Progenitor cell of endocrine pancreas (in vitro differentiated cells): ENCODE measurements around the gene GNG8. TPM values are rescaled to one million over a fixed set of nuclear protein-coding genes. Genes with fewer than 3 reads are reported as not detected.

ENCODE experiments used
- DNase-seq: peaks from one replicate; pipeline ENCODE4 v3.0.0; 2021; ENCODE audit warnings: low spot score; ENCODE audit not compliant: unreplicated experiment
- H3K27ac Mint-ChIP-seq: 2 replicates; pipeline ENCODE4 v1.8.0; 2021; ENCODE audit warnings: mild to moderate bottlenecking, moderate library complexity, mixed read lengths
- H3K27me3 Mint-ChIP-seq: 2 replicates; pipeline ENCODE4 v1.8.0; 2021; ENCODE audit warnings: mixed read lengths
- H3K36me3 Mint-ChIP-seq: 2 replicates; pipeline ENCODE4 v1.8.0; 2022; ENCODE audit warnings: mixed read lengths; ENCODE audit not compliant: insufficient read depth
- H3K4me1 Mint-ChIP-seq: 2 replicates; pipeline ENCODE4 v1.8.0; 2021; ENCODE audit warnings: low read depth, mixed read lengths
- H3K4me3 Mint-ChIP-seq: 2 replicates; pipeline ENCODE4 v1.8.0; 2021; ENCODE audit warnings: low read depth, mild to moderate bottlenecking, moderate library complexity, mixed read lengths
- H3K9me3 Mint-ChIP-seq: 2 replicates; pipeline ENCODE4 v1.8.0; 2021; ENCODE audit warnings: low read depth, mixed read lengths
- CTCF ChIP-seq: fragments of 200-600 bp; sonication (generic); IDR thresholded peaks from one replicate; pipeline ENCODE4 v1.5.0; 2021; ENCODE audit warnings: antibody characterized with exemption, mild to moderate bottlenecking; ENCODE audit not compliant: unreplicated experiment
- total RNA-seq: library from RNA; stranded (reverse); gene quantifications from 2 replicates; pipeline ENCODE4 v1.2.1, GENCODE V29; 2021

GNG8 gene
- total RNA-seq, 1 donor from 2014 or later, result not detected

GRCh38 chr19:46606019-46606418 lies 30.0 kb downstream of the GNG8 start:
- no peak for TF ChIP-seq CTCF
- H3K9me3 Mint-ChIP-seq, result no peaks in the 10 kb centered on the region
- no peak for DNase-seq
- H3K27me3 Mint-ChIP-seq, result no peaks in the 10 kb centered on the region
- H3K27ac Mint-ChIP-seq, result peak overlapping the region; percentile 8
- peaks cover 32% of the 10 kb centered on the region for H3K4me1 Mint-ChIP-seq
- no peak overlapping the region for H3K4me3 Mint-ChIP-seq
- H3K36me3 Mint-ChIP-seq, result peaks cover 16% of the 10 kb centered on the region

- Mint-ChIP-seq H3K9me3 (no peaks in the 10 kb centered on the region), H3K36me3 (peaks cover 14% of the 10 kb centered on the region), H3K27me3 (no peaks in the 10 kb centered on the region), H3K4me3 (no peak overlapping the region), H3K4me1 (peaks cover 32% of the 10 kb centered on the region), H3K27ac (no peak overlapping the region)
- TF ChIP-seq CTCF, result no peak
- DNase-seq, result no peak
These were observed 30.6 kb downstream of the GNG8 start for GRCh38 chr19:46605356-46605821.

- Mint-ChIP-seq H3K4me1 (peaks cover 32% of the 10 kb centered on the region), H3K27me3 (no peaks in the 10 kb centered on the region), H3K4me3 (no peak overlapping the region), H3K36me3 (peaks cover 13% of the 10 kb centered on the region), H3K9me3 (no peaks in the 10 kb centered on the region), H3K27ac (no peak overlapping the region)
- no peak for DNase-seq
- TF ChIP-seq CTCF, result no peak
These were observed 31.1 kb downstream of the GNG8 start for GRCh38 chr19:46604781-46605355.

GRCh38 chr19:46603752-46604231 lies 32.2 kb downstream of the GNG8 start:
- no peak for DNase-seq
- Mint-ChIP-seq H3K4me1 (peaks cover 32% of the 10 kb centered on the region), H3K4me3 (peak overlapping the region; percentile 97), H3K9me3 (no peaks in the 10 kb centered on the region), H3K27ac (peak overlapping the region; percentile 97), H3K36me3 (peaks cover 8% of the 10 kb centered on the region), H3K27me3 (no peaks in the 10 kb centered on the region)
- TF ChIP-seq CTCF, result no peak

GRCh38 chr19:46603195-46603637 lies 32.8 kb downstream of the GNG8 start:
- peaks cover 5% of the 10 kb centered on the region for H3K9me3 Mint-ChIP-seq
- no peaks in the 10 kb centered on the region for H3K27me3 Mint-ChIP-seq
- H3K4me1 Mint-ChIP-seq, result peaks cover 32% of the 10 kb centered on the region
- no peak for DNase-seq
- no peak for TF ChIP-seq CTCF
- H3K27ac Mint-ChIP-seq, result peak overlapping the region; percentile 97
- H3K4me3 Mint-ChIP-seq, result peak overlapping the region; percentile 97
- peaks cover 9% of the 10 kb centered on the region for H3K36me3 Mint-ChIP-seq
